IMR-90 (cell line): ENCODE results near the gene MAML3. TPM values are rescaled to one million over a fixed set of nuclear protein-coding genes. Genes with fewer than 3 reads are reported as not detected.

ENCODE experiments used
- ATAC-seq: fragments of 200-7000 bp; cut with Tn5 transposase; 2 replicates; pipeline ENCODE4 v1.9.1; 2020; ENCODE audit warnings: low read depth, mild to moderate bottlenecking, moderate library complexity
- BruUV-seq: library from RNA; stranded (reverse); fragments of 400-500 nt; replicated peaks from 2 replicates; lab custom pipeline; 2021; lab: Mats Ljungman, UMichigan
- CTCF ChIA-PET: fragments of 300-600 bp; formaldehyde crosslinking; extraction: SDS; loops from one replicate; lab custom pipeline; 2021; ENCODE audit warnings: antibody characterized with exemption; lab: Yijun Ruan, JAX
- POLR2A ChIA-PET: fragments of 300-600 bp; sonication (Branson Sonifier 250); formaldehyde crosslinking; loops from one replicate; lab custom pipeline; 2022; ENCODE audit warnings: antibody characterized with exemption; ENCODE audit not compliant: unreplicated experiment; lab: Charles Lee
- DNase-seq: peaks from one replicate; pipeline ENCODE4 v3.0.0; 2013
- H2AFZ ChIP-seq: replicated peaks from 2 replicates; pipeline ENCODE3; 2013; ENCODE audit warnings: low read length, mild to moderate bottlenecking; ENCODE audit not compliant: poor library complexity
- H2AK5ac ChIP-seq: 2 replicates; pipeline ENCODE4 v1.6.1; 2013; ENCODE audit warnings: low read depth, low read length, inconsistent platforms
- H2AK9ac ChIP-seq: replicated peaks from 2 replicates; pipeline ENCODE3; 2013; ENCODE audit warnings: mild to moderate bottlenecking, low read depth, low read length, moderate library complexity; ENCODE audit not compliant: poor library complexity
- H2BK120ac ChIP-seq: 2 replicates; pipeline ENCODE4 v1.6.1; 2013; ENCODE audit warnings: low read depth, low read length, inconsistent platforms
- H2BK15ac ChIP-seq: 3 replicates; pipeline ENCODE4 v1.6.1; 2013; ENCODE audit warnings: low read depth, low read length, inconsistent platforms
- H2BK20ac ChIP-seq: 2 replicates; pipeline ENCODE4 v1.6.1; 2013; ENCODE audit warnings: low read depth, mild to moderate bottlenecking, inconsistent platforms, low read length, moderate library complexity
- H2BK5ac ChIP-seq: 2 replicates; pipeline ENCODE4 v1.6.1; 2013; ENCODE audit warnings: mild to moderate bottlenecking, low read depth, low read length, inconsistent platforms; ENCODE audit not compliant: poor library complexity, severe bottlenecking
- H3K14ac ChIP-seq: replicated peaks from 2 replicates; pipeline ENCODE4 v1.6.1; 2013; ENCODE audit warnings: low read depth, low read length, inconsistent platforms
- H3K18ac ChIP-seq: 2 replicates; pipeline ENCODE4 v1.6.1; 2013; ENCODE audit warnings: low read depth, low read length, control low read depth
- H3K23ac ChIP-seq: 2 replicates; pipeline ENCODE4 v1.6.1; 2013; ENCODE audit warnings: low read depth, low read length, inconsistent platforms
- H3K27ac ChIP-seq: 2 replicates; pipeline ENCODE4 v1.5.1; 2013; ENCODE audit warnings: mild to moderate bottlenecking, control low read depth, low read length; ENCODE audit not compliant: insufficient read depth
- H3K27me3 ChIP-seq: 2 replicates; pipeline ENCODE4 v1.6.1; 2013; ENCODE audit warnings: low read length; ENCODE audit not compliant: control insufficient read depth, insufficient read depth
- H3K36me3 ChIP-seq: 2 replicates; pipeline ENCODE4 v1.6.1; 2013; ENCODE audit warnings: low read length, mixed read lengths; ENCODE audit not compliant: control insufficient read depth, insufficient read depth
- H3K4ac ChIP-seq: 2 replicates; pipeline ENCODE4 v1.6.1; 2013; ENCODE audit warnings: low read depth, low read length, inconsistent platforms
- H3K4me1 ChIP-seq: 2 replicates; pipeline ENCODE4 v1.6.1; 2013; ENCODE audit warnings: low read length, mixed read lengths; ENCODE audit not compliant: control insufficient read depth, insufficient read depth
- H3K4me2 ChIP-seq: 2 replicates; pipeline ENCODE4 v1.6.1; 2013; ENCODE audit warnings: low read depth, mild to moderate bottlenecking, control low read depth, low read length, moderate library complexity
- H3K4me3 ChIP-seq: 2 replicates; pipeline ENCODE4 v1.5.1; 2013; ENCODE audit warnings: low read depth, mild to moderate bottlenecking, control low read depth, low read length, moderate library complexity; ENCODE audit not compliant: insufficient read depth
- H3K56ac ChIP-seq: 2 replicates; pipeline ENCODE4 v1.6.1; 2013; ENCODE audit warnings: low read length, inconsistent platforms; ENCODE audit not compliant: insufficient read depth; ENCODE audit errors: extremely low read depth
- H3K79me1 ChIP-seq, 2 experiments: 2 replicates each; pipeline ENCODE4 v1.6.1; 2013; ENCODE audit warnings: low read length in 2 of 2, inconsistent platforms in 1 of 2, low read depth in 1 of 2
- H3K9ac ChIP-seq: 2 replicates; pipeline ENCODE4 v1.6.1; 2013; ENCODE audit warnings: low read depth, low read length, control low read depth
- H3K9me1 ChIP-seq: 2 replicates; pipeline ENCODE4 v1.6.1; 2013; ENCODE audit warnings: low read length, inconsistent platforms; ENCODE audit not compliant: insufficient read depth
- H3K9me3 ChIP-seq: 2 replicates; pipeline ENCODE4 v1.6.1; 2013; ENCODE audit warnings: low read length; ENCODE audit not compliant: control insufficient read depth, insufficient read depth
- H4K20me1 ChIP-seq: 2 replicates; pipeline ENCODE4 v1.6.1; 2013; ENCODE audit warnings: low read length, inconsistent platforms; ENCODE audit not compliant: insufficient read depth
- H4K5ac ChIP-seq: 2 replicates; pipeline ENCODE4 v1.6.1; 2013; ENCODE audit warnings: mild to moderate bottlenecking, low read depth, low read length, control low read depth
- H4K8ac ChIP-seq, 2 experiments: 2 replicates each; pipeline ENCODE4 v1.6.1; 2013; ENCODE audit warnings: low read depth in 2 of 2, low read length in 2 of 2, control low read depth in 1 of 2, inconsistent platforms in 1 of 2
- H4K91ac ChIP-seq: 2 replicates; pipeline ENCODE4 v1.6.1; 2013; ENCODE audit warnings: low read depth, low read length, inconsistent platforms; ENCODE audit not compliant: insufficient read depth
- BHLHE40 ChIP-seq: fragments of 150-350 bp; IDR thresholded peaks from 2 replicates; pipeline ENCODE4 v1.6.1; 2016; ENCODE audit warnings: mild to moderate bottlenecking, low read depth, low read length
- CEBPB ChIP-seq: IDR thresholded peaks from 2 replicates; pipeline ENCODE4 v1.6.1; 2012; ENCODE audit warnings: low read depth, low read length, improper control_type of control experiment
- CHD1 ChIP-seq: IDR thresholded peaks from 2 replicates; pipeline ENCODE4 v1.6.1; 2012; ENCODE audit warnings: low read depth, low read length, improper control_type of control experiment
- CTCF ChIP-seq: conservative IDR thresholded peaks from 2 replicates; pipeline ENCODE4 v1.5.1; 2012; ENCODE audit warnings: mild to moderate bottlenecking, low read depth, low read length, improper control_type of control experiment
- ELK1 ChIP-seq: fragments of 150-350 bp; IDR thresholded peaks from 2 replicates; pipeline ENCODE4 v1.6.1; 2016; ENCODE audit warnings: low read depth, mild to moderate bottlenecking, low read length, moderate library complexity, borderline replicate concordance
- FOS ChIP-seq: fragments of 150-350 bp; IDR thresholded peaks from 2 replicates; pipeline ENCODE4 v1.6.1; 2016; ENCODE audit warnings: low read depth, low read length
- MAFK ChIP-seq: IDR thresholded peaks from 2 replicates; pipeline ENCODE4 v1.6.1; 2012; ENCODE audit warnings: low read depth, low read length, improper control_type of control experiment
- MAZ ChIP-seq: IDR thresholded peaks from 2 replicates; pipeline ENCODE4 v1.6.1; 2012; ENCODE audit warnings: low read depth, mild to moderate bottlenecking, low read length, improper control_type of control experiment, moderate library complexity, borderline replicate concordance
- NFE2L2 ChIP-seq: fragments of 150-350 bp; IDR thresholded peaks from 2 replicates; pipeline ENCODE4 v1.6.1; 2016; ENCODE audit warnings: low read depth, mild to moderate bottlenecking, low read length
- POLR2A ChIP-seq: IDR thresholded peaks from 2 replicates; pipeline ENCODE4 v1.6.1; 2012; ENCODE audit warnings: mild to moderate bottlenecking, low read depth, low read length
- RAD21 ChIP-seq: IDR thresholded peaks from 2 replicates; pipeline ENCODE4 v1.6.1; 2012; ENCODE audit warnings: low read length, improper control_type of control experiment
- RCOR1 ChIP-seq: IDR thresholded peaks from 2 replicates; pipeline ENCODE4 v1.6.1; 2012; ENCODE audit warnings: mild to moderate bottlenecking, low read length, improper control_type of control experiment; ENCODE audit not compliant: insufficient replicate concordance
- RFX5 ChIP-seq: IDR thresholded peaks from 2 replicates; pipeline ENCODE4 v1.8.0; 2012; ENCODE audit warnings: low read depth, mild to moderate bottlenecking, low read length, moderate library complexity
- USF2 ChIP-seq: fragments of 150-350 bp; IDR thresholded peaks from 2 replicates; pipeline ENCODE4 v1.6.1; 2017; ENCODE audit warnings: mild to moderate bottlenecking, antibody characterized with exemption, low read length, low read depth
- WGBS, 2 experiments: methylation state at CpG; one replicate each; pipeline versions ENCODE4 v1.1.5 to v1.1.7; 2013; ENCODE audit warnings: missing lambda C conversion rate in 2 of 2; ENCODE audit not compliant: insufficient read length in 1 of 2; ENCODE audit errors: extremely low coverage in 2 of 2; 5-methylcytosine and 5-hydroxymethylcytosine counted together
- dilution Hi-C: fragments of 300-500 bp; cut with HindIII; formaldehyde crosslinking; loops from one replicate; pipeline ENCODE4 v1.14.3; 2018; ENCODE audit warnings: low sequenced_read_pairs; ENCODE audit not compliant: unreplicated experiment
- in situ Hi-C: fragments of 300-500 bp; cut with MboI; formaldehyde crosslinking; loops from 3 replicates; pipeline ENCODE4 v1.14.3; 2019; ENCODE audit warnings: low sequenced_read_pairs, inconsistent platforms, mixed read lengths
- intact Hi-C: fragments of 100-400 bp; cut with micrococcal nuclease; formaldehyde crosslinking; loops from 2 replicates; pipeline ENCODE4 v1.10.0; 2022
- polyA plus RNA-seq, 3 experiments: library from polyadenylated mRNA; depleted of rRNA; stranded (reverse); fragments of >200 nt; gene quantifications; 2 replicates each; pipeline ENCODE4 v1.2.3, GENCODE V29; 2012; ENCODE audit warnings: low replicate concordance in 1 of 3
- total RNA-seq: library from RNA; depleted of rRNA; stranded (reverse); fragments of >200 nt; gene quantifications from 2 replicates; pipeline ENCODE4 v1.2.3, GENCODE V29; 2012

MAML3 gene
- total and polyA plus RNA-seq, 2 of the 4 experiments (the other 2 are of a cell fraction), result 0.90 to 1.7 TPM

- 67% methylated on average over 3 of the region's 4 CpGs; no CpG with 5 or more reads in 1 of the 2 experiments for WGBS, 2 experiments
- TF ChIP-seq POLR2A (no peak), USF2 (no peak), CTCF (no peak), FOS (no peak), RCOR1 (no peak), RFX5 (no peak), CHD1 (no peak), MAZ (no peak), CEBPB (no peak), NFE2L2 (no peak), BHLHE40 (no peak), RAD21 (no peak), MAFK (no peak), ELK1 (no peak)
Measured at GRCh38 chr4:140108243-140108642, 45.7 kb downstream of the MAML3 start.

More at GRCh38 chr4:140108243-140108642, 45.7 kb downstream of the MAML3 start:
- ChIA-PET POLR2A (no interaction called here), CTCF (no interaction called here)
- Histone ChIP-seq H2AK9ac (no peak overlapping the region), H2AK5ac (no peak overlapping the region), H3K9me1 (peaks cover 8% of the 10 kb centered on the region), H3K14ac (no peak overlapping the region), H3K4me1 (peaks cover 12% of the 10 kb centered on the region), H2BK5ac (no peak overlapping the region), H3K9me3 (no peaks in the 10 kb centered on the region), H2AFZ (no peak overlapping the region), H3K4ac (no peak overlapping the region), H3K56ac (no peak overlapping the region), H4K91ac (no peak overlapping the region), H2BK20ac (no peak overlapping the region), H2BK15ac (no peak overlapping the region), H3K4me3 (no peak overlapping the region), H2BK120ac (no peak overlapping the region), H3K36me3 (no peaks in the 10 kb centered on the region), H3K23ac (no peak overlapping the region), H3K9ac (no peak overlapping the region), H4K20me1 (no peaks in the 10 kb centered on the region), H3K4me2 (no peak overlapping the region), H3K18ac (no peak overlapping the region), H4K8ac (no peak overlapping the region), H4K5ac (no peak overlapping the region), H3K79me1 (peaks cover 3 to 14% of the 10 kb centered on the region in 2 experiments; a peak in 1 of 4 replicates), H3K27ac (no peak overlapping the region), H3K27me3 (no peaks in the 10 kb centered on the region)
- DNase-seq (no peak), ATAC-seq (no peak)
- no TSS peak for BruUV-seq
- dilution Hi-C loops, result no loop called here
- intact Hi-C loops, result no loop called here
- in situ Hi-C loops, result no loop called here
